ENCODE data around the gene TRIM29.

TRIM29 gene

DNA sequence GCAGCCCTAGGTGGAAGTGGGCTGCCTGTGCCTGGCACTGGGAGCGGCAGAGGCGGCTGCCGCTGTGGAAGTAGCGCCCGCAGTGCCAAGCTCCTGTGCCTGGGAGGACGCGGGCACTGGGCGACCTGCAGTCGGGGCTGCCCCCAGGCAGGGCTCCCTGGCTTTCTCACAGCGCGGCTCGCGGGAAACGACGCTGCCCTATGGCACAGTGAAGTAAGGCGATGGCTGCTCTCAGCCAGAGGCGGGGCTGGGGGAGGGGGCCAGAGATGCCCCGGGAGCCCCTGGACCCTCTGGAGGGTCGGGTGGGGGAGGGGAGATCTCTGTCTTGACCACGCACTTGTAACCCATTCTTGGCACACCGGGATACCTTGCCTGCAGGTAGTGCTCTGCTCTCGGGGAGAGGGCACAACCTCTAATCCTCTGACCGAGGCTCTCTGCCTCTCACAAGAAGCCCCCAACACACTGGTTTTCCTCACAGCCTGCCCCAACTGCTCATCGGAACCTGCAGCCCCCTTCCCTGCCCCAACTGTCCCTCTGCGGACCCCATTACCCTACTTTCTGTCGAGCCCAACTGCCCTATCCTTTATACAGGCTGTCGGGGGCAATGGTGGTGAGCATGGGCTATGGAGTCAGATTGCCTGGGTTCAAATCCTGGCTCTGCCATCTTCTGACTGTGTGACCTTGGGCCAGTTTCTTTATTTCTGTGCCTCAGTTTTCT is 32.2 kb upstream of the TRIM29 start:
- Histone ChIP-seq H3K36me3 (ENCODE audit: control insufficient read depth, insufficient read depth, low read length) (no peaks in the 10 kb centered on the region), H3K27ac (ENCODE audit: low read depth, low read length, severe bottlenecking) (no peak overlapping the region), H3K4me1 (ENCODE audit: control insufficient read depth, insufficient read depth, low read length, poor library complexity, severe bottlenecking) (peaks cover 3% of the 10 kb centered on the region), H3K9me3 (ENCODE audit: control insufficient read depth, low read length) (no peaks in the 10 kb centered on the region), H3K4me3 (ENCODE audit: extremely low read depth, insufficient read depth, low read length, poor library complexity, severe bottlenecking) (no peak overlapping the region)
- 95% methylated on average over 15 to 22 of the region's 27 CpGs for WGBS, 2 experiments (ENCODE audit: insufficient coverage in 2 of 2)

DNA sequence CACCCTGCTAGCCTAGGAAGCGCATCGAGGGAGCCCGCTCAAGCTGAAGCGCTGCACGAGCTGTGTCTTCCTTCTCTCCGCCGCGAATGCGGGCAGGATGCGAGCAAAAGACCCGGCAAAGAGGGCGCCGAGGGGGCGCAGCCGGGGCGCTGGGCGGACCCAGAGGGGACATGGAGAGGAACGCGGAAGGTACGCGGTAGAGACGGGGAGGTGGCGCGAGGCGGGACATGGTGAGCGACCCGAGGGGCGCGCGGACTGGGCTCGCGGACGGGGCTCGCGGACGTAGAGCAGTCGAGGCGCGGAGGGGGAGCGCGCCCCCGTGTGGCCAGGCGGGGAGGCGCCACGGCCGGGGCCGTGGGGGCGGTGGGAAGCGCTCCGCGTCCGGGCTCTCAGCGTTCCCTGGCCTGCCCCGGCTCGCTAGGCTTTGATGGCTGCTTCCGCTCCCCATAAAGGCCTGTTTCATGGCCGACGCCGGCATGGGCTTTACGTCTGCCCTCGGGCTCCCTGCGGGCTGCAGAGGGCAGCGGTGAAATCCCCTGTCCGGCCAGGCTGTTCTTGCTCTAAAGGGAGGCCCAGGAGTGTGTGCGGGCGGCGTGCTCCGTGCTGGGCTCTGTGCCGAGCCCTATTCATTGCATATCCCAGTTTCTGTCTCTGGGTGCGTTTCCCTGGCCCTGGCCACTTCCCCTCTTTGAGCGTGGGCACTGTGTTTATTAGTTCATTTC is 31.2 kb upstream of the TRIM29 start:
- WGBS, 2 experiments (ENCODE audit: insufficient coverage in 2 of 2), result 4 to 7% methylated on average over 50 to 65 of the region's 71 CpGs
- Histone ChIP-seq H3K9me3 (ENCODE audit: control insufficient read depth, low read length) (no peaks in the 10 kb centered on the region), H3K27ac (ENCODE audit: low read depth, low read length, severe bottlenecking) (no peak overlapping the region), H3K36me3 (ENCODE audit: control insufficient read depth, insufficient read depth, low read length) (no peaks in the 10 kb centered on the region), H3K4me3 (ENCODE audit: extremely low read depth, insufficient read depth, low read length, poor library complexity, severe bottlenecking) (peak overlapping the region; percentile 50), H3K4me1 (ENCODE audit: control insufficient read depth, insufficient read depth, low read length, poor library complexity, severe bottlenecking) (peaks cover 3% of the 10 kb centered on the region)

DNA sequence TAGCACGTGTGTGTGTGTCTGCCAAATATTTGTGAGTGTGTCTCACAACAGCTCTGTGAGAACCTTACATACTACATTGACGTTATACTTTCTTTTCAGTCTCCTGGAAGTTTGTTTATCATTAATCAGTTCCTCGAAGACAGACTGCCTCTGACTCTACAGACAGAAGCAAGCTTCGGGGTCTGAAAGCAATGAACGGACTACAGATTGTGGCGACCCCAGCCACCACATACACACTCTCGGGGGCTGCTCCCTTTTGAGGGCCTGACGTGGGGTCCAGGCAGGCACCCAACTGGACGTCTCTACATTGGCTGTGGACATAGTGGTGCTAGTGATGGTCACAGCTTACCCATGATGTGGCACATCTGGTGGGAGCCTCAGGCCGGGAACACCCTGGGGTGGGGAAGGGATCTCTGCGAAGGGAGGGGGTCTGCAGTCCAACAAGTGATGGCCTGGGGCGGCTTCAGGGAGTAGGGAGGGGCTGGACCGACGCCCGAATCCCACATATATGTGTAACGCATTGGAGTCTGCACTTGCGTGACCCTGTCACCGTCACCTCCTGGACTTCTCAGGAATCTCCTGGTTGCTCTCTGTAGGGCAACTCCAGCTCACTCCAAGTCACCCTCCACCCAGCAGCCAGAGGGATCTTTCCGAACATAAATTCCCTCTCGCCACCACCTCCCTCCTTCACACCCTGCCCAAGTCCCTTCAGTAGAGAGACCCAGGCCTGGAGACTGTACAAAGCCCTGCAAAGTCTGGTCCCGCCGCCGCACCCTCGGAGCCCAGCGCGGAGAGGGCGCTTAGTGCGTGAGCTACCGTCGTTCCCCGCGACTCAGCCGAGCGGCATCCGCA is 30.4 kb upstream of the TRIM29 start:
- Histone ChIP-seq H3K4me1 (ENCODE audit: control insufficient read depth, insufficient read depth, low read length, poor library complexity, severe bottlenecking) (peaks cover 3% of the 10 kb centered on the region), H3K9me3 (ENCODE audit: control insufficient read depth, low read length) (no peaks in the 10 kb centered on the region), H3K4me3 (ENCODE audit: extremely low read depth, insufficient read depth, low read length, poor library complexity, severe bottlenecking) (peak overlapping the region; percentile 50), H3K36me3 (ENCODE audit: control insufficient read depth, insufficient read depth, low read length) (no peaks in the 10 kb centered on the region), H3K27ac (ENCODE audit: low read depth, low read length, severe bottlenecking) (no peak overlapping the region)
- 43 to 48% methylated on average over 30 to 33 of the region's 35 CpGs for WGBS, 2 experiments (ENCODE audit: insufficient coverage in 2 of 2)

DNA sequence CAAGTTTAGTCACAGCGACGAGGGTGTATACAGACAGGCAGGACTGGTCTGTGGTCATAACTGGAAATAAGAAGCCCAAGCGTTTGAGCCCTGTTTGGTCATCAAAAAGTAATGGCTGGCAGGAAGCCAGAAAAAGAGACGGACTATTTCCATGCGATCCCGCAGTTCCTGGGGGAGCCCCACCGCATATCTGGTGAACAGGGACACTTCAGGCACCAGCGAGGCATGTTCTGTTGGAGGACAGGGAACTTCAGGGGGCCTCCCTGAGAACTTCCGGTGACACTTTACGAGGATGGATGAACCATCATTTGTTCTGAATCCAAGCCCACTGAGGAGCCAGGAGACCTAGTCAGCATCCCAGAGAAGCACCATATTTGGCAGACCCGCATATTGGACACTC is 29.7 kb upstream of the TRIM29 start:
- H3K9me3 ChIP-seq (ENCODE audit: control insufficient read depth, low read length), result no peaks in the 10 kb centered on the region
- WGBS, 2 experiments (ENCODE audit: insufficient coverage in 2 of 2), result 89 to 97% methylated on average over 8 to 11 of the region's 11 CpGs
- no peaks in the 10 kb centered on the region for H3K36me3 ChIP-seq (ENCODE audit: control insufficient read depth, insufficient read depth, low read length)
- H3K27ac ChIP-seq (ENCODE audit: low read depth, low read length, severe bottlenecking), result no peak overlapping the region
- H3K4me3 ChIP-seq (ENCODE audit: extremely low read depth, insufficient read depth, low read length, poor library complexity, severe bottlenecking), result no peak overlapping the region
- no peaks in the 10 kb centered on the region for H3K4me1 ChIP-seq (ENCODE audit: control insufficient read depth, insufficient read depth, low read length, poor library complexity, severe bottlenecking)

DNA sequence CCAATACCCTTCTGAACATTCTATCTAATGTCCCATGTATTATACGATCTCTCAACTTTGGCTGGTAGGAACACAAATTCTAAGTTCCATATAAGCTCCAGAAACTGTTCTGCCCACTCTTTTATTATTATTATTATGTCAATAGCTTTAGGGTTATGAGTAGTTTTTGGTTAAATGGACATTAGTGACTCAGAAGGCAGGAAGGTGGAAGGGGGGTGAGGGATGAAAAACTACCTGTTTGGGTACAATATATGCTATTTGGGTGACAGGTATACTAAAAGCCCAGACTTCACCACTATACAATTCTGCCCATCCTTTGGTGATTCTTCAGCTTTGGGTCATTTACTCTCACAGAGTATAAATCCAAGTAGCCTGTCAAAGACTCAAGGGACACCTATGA is 22.5 kb upstream of the TRIM29 start:
- WGBS, 2 experiments (ENCODE audit: insufficient coverage in 2 of 2), result 80 to 100% methylated on average over 1 of the region's 1 CpG
- no peaks in the 10 kb centered on the region for H3K9me3 ChIP-seq (ENCODE audit: control insufficient read depth, low read length)
- no peaks in the 10 kb centered on the region for H3K4me1 ChIP-seq (ENCODE audit: control insufficient read depth, insufficient read depth, low read length, poor library complexity, severe bottlenecking)
- no peak overlapping the region for H3K27ac ChIP-seq (ENCODE audit: low read depth, low read length, severe bottlenecking)
- no peaks in the 10 kb centered on the region for H3K36me3 ChIP-seq (ENCODE audit: control insufficient read depth, insufficient read depth, low read length)
- H3K4me3 ChIP-seq (ENCODE audit: extremely low read depth, insufficient read depth, low read length, poor library complexity, severe bottlenecking), result no peak overlapping the region

DNA sequence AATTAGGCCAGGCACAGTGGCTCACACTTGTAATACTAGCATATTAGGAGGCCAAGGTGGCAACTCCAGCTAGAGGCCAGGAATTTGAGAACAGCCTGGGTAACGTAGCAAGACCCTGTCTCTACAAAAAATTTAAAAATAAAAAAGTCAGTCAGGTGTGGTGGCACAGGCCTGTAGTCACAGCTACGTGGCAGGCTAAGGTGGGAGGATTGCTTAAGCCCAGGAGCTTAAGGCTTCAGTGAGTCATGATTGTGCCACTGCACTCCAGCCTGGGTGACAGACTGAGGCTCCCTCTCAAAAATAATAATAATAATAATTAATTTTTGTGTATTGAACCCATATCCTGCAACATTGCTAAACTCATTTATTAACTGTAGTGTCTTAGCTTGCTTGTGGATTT is 15.3 kb upstream of the TRIM29 start:
- H3K4me3 ChIP-seq (ENCODE audit: extremely low read depth, insufficient read depth, low read length, poor library complexity, severe bottlenecking), result no peak overlapping the region
- 40% methylated on average over 1 of the region's 2 CpGs; no CpG with 5 or more reads in 1 of the 2 experiments for WGBS, 2 experiments (ENCODE audit: insufficient coverage in 2 of 2)

DNA sequence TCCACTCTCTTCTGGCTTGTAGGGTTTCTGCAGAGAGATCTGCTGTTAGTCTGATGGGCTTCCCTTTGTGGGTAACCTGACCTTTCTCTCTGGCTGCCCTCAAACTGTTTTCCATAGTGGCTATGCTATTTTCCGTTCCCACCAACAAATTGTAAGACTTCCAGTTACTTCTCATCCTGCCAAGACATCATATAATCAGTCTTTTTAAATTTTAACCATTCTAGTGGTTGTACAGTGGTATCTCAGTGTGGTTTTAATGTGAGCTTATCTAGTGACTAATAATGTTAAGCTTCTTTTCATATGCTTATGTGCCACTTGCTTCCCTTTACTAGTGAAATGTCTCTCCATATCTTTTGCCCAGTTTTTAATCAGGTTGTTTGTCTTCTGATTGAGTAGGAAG is 13.6 kb upstream of the TRIM29 start:
- no peaks in the 10 kb centered on the region for H3K36me3 ChIP-seq (ENCODE audit: control insufficient read depth, insufficient read depth, low read length)
- H3K27ac ChIP-seq (ENCODE audit: low read depth, low read length, severe bottlenecking), result no peak overlapping the region
- H3K4me3 ChIP-seq (ENCODE audit: extremely low read depth, insufficient read depth, low read length, poor library complexity, severe bottlenecking), result no peak overlapping the region
- WGBS, 2 experiments (ENCODE audit: insufficient coverage in 2 of 2), result 83% methylated on average over 1 of the region's 1 CpG; no CpG with 5 or more reads in 1 of the 2 experiments
- H3K4me1 ChIP-seq (ENCODE audit: control insufficient read depth, insufficient read depth, low read length, poor library complexity, severe bottlenecking), result no peaks in the 10 kb centered on the region
- no peaks in the 10 kb centered on the region for H3K9me3 ChIP-seq (ENCODE audit: control insufficient read depth, low read length)

More for the DNA sequence above, 15.3 kb upstream of the TRIM29 start:
- H3K9me3 ChIP-seq (ENCODE audit: control insufficient read depth, low read length), result no peaks in the 10 kb centered on the region
- H3K27ac ChIP-seq (ENCODE audit: low read depth, low read length, severe bottlenecking), result no peak overlapping the region
- no peaks in the 10 kb centered on the region for H3K4me1 ChIP-seq (ENCODE audit: control insufficient read depth, insufficient read depth, low read length, poor library complexity, severe bottlenecking)
- H3K36me3 ChIP-seq (ENCODE audit: control insufficient read depth, insufficient read depth, low read length), result no peaks in the 10 kb centered on the region

DNA sequence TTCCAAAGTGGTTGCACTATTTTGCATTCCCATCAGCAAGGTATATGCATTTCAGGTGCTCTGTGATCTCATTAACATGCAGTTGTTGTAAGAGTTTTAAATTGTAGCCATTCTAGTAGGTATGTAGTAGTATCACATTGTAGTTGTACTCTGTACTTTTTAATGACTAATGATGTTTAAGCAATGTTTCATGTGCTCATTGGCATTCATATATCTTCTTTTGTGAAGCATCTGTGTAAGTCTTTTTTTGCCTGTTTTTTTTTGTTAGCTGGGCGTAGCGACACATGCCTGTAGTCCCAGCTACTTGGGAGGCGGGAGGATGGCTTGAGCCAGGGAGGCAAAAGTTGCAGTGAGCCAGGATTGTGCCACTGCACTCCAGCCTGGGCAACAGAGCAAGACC is 11.3 kb upstream of the TRIM29 start:
- no peak overlapping the region for H3K4me3 ChIP-seq (ENCODE audit: extremely low read depth, insufficient read depth, low read length, poor library complexity, severe bottlenecking)
- no peaks in the 10 kb centered on the region for H3K4me1 ChIP-seq (ENCODE audit: control insufficient read depth, insufficient read depth, low read length, poor library complexity, severe bottlenecking)
- WGBS, 2 experiments (ENCODE audit: insufficient coverage in 2 of 2), result 96% methylated on average over 3 of the region's 3 CpGs; no CpG with 5 or more reads in 1 of the 2 experiments

DNA sequence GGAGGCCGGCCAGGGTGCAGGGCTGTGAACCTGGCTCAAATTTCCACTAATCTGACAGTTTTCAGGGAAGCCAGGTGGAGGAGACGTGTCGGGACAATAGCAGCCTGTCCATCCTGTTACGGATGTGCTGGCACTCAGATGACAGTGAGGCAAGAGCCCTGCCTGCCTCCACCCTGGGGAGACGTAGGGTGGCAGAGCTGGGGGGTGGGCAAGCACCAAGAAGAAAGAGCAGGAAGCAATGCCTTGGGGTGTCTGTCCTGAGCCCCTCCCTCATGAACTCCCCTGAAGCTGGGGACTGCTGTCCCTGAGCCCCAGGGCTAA is 10.0 kb upstream of the TRIM29 start:
- Histone ChIP-seq H3K27ac (ENCODE audit: low read depth, low read length, severe bottlenecking) (no peak overlapping the region), H3K4me3 (ENCODE audit: extremely low read depth, insufficient read depth, low read length, poor library complexity, severe bottlenecking) (no peak overlapping the region), H3K9me3 (ENCODE audit: control insufficient read depth, low read length) (no peaks in the 10 kb centered on the region), H3K4me1 (ENCODE audit: control insufficient read depth, insufficient read depth, low read length, poor library complexity, severe bottlenecking) (no peaks in the 10 kb centered on the region), H3K36me3 (ENCODE audit: control insufficient read depth, insufficient read depth, low read length) (no peaks in the 10 kb centered on the region)
- WGBS, 2 experiments (ENCODE audit: insufficient coverage in 2 of 2), result 71 to 82% methylated on average over 5 of the region's 5 CpGs

More for the DNA sequence above, 11.3 kb upstream of the TRIM29 start:
- H3K9me3 ChIP-seq (ENCODE audit: control insufficient read depth, low read length), result no peaks in the 10 kb centered on the region
- no peak overlapping the region for H3K27ac ChIP-seq (ENCODE audit: low read depth, low read length, severe bottlenecking)
- no peaks in the 10 kb centered on the region for H3K36me3 ChIP-seq (ENCODE audit: control insufficient read depth, insufficient read depth, low read length)

DNA sequence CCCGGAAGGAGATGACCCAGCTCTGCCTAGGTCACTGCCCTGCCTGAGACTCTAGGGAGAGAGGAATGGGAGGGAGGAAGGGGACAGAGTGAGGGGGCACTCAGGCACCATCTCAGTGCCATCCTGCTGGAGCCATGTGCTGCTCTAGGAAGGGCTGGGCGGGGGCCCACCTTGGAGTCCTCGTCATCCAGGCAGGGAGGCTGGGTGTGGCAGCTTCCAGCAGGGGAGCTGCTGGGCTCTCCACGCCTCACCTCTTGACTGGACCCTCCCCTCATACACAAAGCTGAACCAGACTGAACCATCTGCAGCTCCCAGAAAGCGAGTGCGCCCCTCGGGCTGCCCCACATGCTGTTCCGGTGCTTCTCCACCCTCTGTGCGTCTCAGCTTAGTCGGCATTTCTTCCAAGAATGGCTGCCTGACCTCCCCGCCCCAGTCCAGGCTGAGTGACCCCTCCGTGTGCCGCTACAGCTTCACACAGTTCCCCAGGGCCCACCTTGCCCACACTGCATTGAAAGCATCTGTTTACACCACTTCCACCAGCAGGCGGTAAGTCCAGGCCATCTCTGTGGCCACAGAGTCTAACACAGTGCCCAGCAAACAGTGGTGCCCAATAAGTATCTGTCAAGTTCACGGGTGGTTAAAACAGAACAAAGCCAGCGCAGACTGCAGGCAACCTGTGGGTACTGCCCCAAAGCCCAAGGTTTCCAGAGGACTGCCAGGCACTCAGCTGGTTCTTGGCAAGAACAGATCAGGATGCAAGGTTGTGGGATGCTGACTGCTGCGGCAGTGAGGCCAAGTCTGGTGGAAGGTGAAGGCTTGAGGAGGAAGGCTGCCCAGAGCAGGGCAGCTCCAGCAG is 9.4 kb upstream of the TRIM29 start:
- H3K27ac ChIP-seq (ENCODE audit: low read depth, low read length, severe bottlenecking), result no peak overlapping the region
- no peaks in the 10 kb centered on the region for H3K36me3 ChIP-seq (ENCODE audit: control insufficient read depth, insufficient read depth, low read length)
- no peaks in the 10 kb centered on the region for H3K9me3 ChIP-seq (ENCODE audit: control insufficient read depth, low read length)
- H3K4me3 ChIP-seq (ENCODE audit: extremely low read depth, insufficient read depth, low read length, poor library complexity, severe bottlenecking), result no peak overlapping the region
- H3K4me1 ChIP-seq (ENCODE audit: control insufficient read depth, insufficient read depth, low read length, poor library complexity, severe bottlenecking), result no peaks in the 10 kb centered on the region
- WGBS, 2 experiments (ENCODE audit: insufficient coverage in 2 of 2), result 93 to 96% methylated on average over 13 to 17 of the region's 17 CpGs

Measured in mesodermal cell (in vitro differentiated cells).